ENCODE measurements around the gene RANBP1. TPM values are rescaled to one million over a fixed set of nuclear protein-coding genes. Genes with fewer than 3 reads are reported as not detected.

The RANBP1 gene
- total and polyA plus RNA-seq, 9 of the 15 experiments (the other 6 are each of a cell fraction or from before 2014, with no cell fraction given) = 162 to 2,891 (median 1,289) TPM

DNA sequence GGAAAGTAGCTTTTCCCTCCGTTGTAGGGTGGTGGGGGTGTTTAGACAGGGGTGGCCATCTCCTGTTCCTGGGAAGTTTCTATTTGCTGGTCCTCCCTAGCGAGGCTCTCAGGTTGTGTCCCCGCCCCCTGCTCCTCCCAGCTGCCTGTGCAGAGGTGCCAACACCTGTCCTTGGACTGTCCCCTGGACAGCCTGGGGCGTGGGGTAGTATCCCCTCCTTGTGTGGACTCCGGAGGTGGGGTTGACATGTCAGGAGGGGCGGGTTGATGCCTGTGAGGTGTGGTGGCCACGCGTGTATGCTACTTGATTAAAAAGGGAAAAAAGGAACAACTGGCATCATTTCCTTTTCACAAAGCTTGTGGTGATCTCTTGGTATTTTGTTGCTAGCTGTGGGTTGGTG lies 14.3 kb upstream of the RANBP1 start (continued):
- TF ChIP-seq, protein P1, sequence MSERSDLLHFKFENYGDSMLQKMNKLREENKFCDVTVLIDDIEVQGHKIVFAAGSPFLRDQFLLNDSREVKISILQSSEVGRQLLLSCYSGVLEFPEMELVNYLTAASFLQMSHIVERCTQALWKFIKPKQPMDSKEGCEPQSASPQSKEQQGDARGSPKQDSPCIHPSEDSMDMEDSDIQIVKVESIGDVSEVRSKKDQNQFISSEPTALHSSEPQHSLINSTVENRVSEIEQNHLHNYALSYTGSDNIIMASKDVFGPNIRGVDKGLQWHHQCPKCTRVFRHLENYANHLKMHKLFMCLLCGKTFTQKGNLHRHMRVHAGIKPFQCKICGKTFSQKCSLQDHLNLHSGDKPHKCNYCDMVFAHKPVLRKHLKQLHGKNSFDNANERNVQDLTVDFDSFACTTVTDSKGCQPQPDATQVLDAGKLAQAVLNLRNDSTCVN (CRISPR knock-in tag; IDR thresholded peaks at IDR 0.05) = 0 out of 2 replicates have a peak, but pooled peaks have one; percentile 16
- TF ChIP-seq ZNF707 (CRISPR knock-in tag; conservative IDR thresholded peaks at IDR 0.05) (no peak), EZH2 (IDR thresholded peaks at IDR 0.05; ENCODE audit: borderline replicate concordance, low read depth, low read length) (no peak), NUFIP1 (IDR thresholded peaks at IDR 0.05; ENCODE audit: partially characterized antibody) (no peak)

DNA sequence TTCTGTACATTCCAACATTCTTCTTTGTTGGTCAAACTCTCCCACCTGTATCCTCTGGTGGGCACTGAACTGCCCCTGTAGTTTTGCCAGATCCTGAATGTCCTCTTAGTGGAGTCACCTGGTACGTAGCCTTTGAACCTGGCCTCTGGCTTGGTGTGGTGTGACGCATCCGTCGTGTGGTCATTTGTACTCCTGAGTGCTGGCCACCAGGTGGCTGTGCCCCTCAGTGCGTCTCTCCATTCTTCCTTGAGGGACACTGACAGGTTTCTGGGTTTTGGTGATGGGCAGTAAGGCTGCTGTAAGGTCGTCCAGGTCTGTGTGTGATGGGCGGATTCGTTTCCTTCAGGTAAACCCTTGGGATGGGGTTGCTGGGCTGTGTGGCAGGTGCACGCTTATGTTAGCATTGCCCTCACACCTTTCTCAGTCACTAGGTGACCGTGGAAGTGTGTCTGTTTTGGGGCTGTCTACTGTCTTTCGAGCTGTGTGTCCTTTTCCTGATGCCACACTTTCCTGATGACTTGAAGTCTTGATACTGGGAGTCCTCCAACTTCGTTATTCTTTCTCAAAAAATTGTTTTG lies 13.6 kb upstream of the RANBP1 start:
- H3K79me2 ChIP-seq (ENCODE audit: control insufficient read depth, insufficient read depth, low read length) = peaks cover 65% of the 10 kb centered on the region
- H3K4me2 ChIP-seq (ENCODE audit: insufficient read depth, low read length) = no peak overlapping the region
- H3K4me3 ChIP-seq = no peak overlapping the region
- H3K27ac ChIP-seq (ENCODE audit: extremely low read depth, low read depth, low read length) = no peak overlapping the region
- ATAC-seq = peak; percentile 67
- H3K9me3 ChIP-seq (replicated peaks; ENCODE audit: control insufficient read depth, insufficient read depth, low read depth, low read length) = no peaks in the 10 kb centered on the region
- peak overlapping the region in 1 of 2 experiments; percentile 21; a peak in 1 of 4 replicates for H3K9ac ChIP-seq (ENCODE audit: insufficient read depth in 1 of 2, low read depth in 2 of 2, low read length in 2 of 2)
- no peak for FAIRE-seq
- DNase-seq (ENCODE audit: extremely low read depth in 1 of 4, low spot score in 3 of 4) = peak in 1 of 4 experiments; percentile 71
- no peaks in the 10 kb centered on the region for H3K27me3 ChIP-seq (ENCODE audit: control insufficient read depth in 2 of 2, insufficient read depth in 2 of 2, low read length in 2 of 2)
- peaks cover 94% of the 10 kb centered on the region for H3K36me3 ChIP-seq (ENCODE audit: control insufficient read depth, insufficient read depth, low read length)
- BruUV-seq (replicated peaks) = no TSS peak
- ChIA-PET POLR2A (interaction anchor here (0.6 to 20.7 kb wide), 4 partner anchors 8 to 87 kb away, joined by 3 to 513 read pairs (median 258); partner anchors contain the start of genes RANBP1 and TRMT2A), CTCF (ENCODE audit: low intra/inter-chr PET ratio) (no interaction called here)
- no peak overlapping the region for H2AFZ ChIP-seq (ENCODE audit: low read depth, low read length)
- in situ Hi-C loops (cut with MboI) = no loop called here
- WGBS (ENCODE audit: insufficient coverage, low coverage, missing lambda C conversion rate) = 92% methylated on average over 12 of the region's 12 CpGs
- intact Hi-C loops (cut with micrococcal nuclease) = no loop called here
- H4K20me1 ChIP-seq (replicated peaks; ENCODE audit: control insufficient read depth, insufficient read depth, low read length) = peaks cover 37% of the 10 kb centered on the region
- peaks cover 9% of the 10 kb centered on the region for H3K9me1 ChIP-seq (ENCODE audit: control insufficient read depth, insufficient read depth, low read length)
- H3K4me1 ChIP-seq (replicated peaks in 1 of 2; ENCODE audit: control insufficient read depth in 2 of 2, insufficient read depth in 2 of 2, low read length in 2 of 2) = peaks cover 0 to 13% of the 10 kb centered on the region in 2 experiments; a peak in 2 of 5 replicates
- no peak for TF ChIP-seq MCM3 (IDR thresholded peaks at IDR 0.05)
- TF ChIP-seq, protein P2, sequence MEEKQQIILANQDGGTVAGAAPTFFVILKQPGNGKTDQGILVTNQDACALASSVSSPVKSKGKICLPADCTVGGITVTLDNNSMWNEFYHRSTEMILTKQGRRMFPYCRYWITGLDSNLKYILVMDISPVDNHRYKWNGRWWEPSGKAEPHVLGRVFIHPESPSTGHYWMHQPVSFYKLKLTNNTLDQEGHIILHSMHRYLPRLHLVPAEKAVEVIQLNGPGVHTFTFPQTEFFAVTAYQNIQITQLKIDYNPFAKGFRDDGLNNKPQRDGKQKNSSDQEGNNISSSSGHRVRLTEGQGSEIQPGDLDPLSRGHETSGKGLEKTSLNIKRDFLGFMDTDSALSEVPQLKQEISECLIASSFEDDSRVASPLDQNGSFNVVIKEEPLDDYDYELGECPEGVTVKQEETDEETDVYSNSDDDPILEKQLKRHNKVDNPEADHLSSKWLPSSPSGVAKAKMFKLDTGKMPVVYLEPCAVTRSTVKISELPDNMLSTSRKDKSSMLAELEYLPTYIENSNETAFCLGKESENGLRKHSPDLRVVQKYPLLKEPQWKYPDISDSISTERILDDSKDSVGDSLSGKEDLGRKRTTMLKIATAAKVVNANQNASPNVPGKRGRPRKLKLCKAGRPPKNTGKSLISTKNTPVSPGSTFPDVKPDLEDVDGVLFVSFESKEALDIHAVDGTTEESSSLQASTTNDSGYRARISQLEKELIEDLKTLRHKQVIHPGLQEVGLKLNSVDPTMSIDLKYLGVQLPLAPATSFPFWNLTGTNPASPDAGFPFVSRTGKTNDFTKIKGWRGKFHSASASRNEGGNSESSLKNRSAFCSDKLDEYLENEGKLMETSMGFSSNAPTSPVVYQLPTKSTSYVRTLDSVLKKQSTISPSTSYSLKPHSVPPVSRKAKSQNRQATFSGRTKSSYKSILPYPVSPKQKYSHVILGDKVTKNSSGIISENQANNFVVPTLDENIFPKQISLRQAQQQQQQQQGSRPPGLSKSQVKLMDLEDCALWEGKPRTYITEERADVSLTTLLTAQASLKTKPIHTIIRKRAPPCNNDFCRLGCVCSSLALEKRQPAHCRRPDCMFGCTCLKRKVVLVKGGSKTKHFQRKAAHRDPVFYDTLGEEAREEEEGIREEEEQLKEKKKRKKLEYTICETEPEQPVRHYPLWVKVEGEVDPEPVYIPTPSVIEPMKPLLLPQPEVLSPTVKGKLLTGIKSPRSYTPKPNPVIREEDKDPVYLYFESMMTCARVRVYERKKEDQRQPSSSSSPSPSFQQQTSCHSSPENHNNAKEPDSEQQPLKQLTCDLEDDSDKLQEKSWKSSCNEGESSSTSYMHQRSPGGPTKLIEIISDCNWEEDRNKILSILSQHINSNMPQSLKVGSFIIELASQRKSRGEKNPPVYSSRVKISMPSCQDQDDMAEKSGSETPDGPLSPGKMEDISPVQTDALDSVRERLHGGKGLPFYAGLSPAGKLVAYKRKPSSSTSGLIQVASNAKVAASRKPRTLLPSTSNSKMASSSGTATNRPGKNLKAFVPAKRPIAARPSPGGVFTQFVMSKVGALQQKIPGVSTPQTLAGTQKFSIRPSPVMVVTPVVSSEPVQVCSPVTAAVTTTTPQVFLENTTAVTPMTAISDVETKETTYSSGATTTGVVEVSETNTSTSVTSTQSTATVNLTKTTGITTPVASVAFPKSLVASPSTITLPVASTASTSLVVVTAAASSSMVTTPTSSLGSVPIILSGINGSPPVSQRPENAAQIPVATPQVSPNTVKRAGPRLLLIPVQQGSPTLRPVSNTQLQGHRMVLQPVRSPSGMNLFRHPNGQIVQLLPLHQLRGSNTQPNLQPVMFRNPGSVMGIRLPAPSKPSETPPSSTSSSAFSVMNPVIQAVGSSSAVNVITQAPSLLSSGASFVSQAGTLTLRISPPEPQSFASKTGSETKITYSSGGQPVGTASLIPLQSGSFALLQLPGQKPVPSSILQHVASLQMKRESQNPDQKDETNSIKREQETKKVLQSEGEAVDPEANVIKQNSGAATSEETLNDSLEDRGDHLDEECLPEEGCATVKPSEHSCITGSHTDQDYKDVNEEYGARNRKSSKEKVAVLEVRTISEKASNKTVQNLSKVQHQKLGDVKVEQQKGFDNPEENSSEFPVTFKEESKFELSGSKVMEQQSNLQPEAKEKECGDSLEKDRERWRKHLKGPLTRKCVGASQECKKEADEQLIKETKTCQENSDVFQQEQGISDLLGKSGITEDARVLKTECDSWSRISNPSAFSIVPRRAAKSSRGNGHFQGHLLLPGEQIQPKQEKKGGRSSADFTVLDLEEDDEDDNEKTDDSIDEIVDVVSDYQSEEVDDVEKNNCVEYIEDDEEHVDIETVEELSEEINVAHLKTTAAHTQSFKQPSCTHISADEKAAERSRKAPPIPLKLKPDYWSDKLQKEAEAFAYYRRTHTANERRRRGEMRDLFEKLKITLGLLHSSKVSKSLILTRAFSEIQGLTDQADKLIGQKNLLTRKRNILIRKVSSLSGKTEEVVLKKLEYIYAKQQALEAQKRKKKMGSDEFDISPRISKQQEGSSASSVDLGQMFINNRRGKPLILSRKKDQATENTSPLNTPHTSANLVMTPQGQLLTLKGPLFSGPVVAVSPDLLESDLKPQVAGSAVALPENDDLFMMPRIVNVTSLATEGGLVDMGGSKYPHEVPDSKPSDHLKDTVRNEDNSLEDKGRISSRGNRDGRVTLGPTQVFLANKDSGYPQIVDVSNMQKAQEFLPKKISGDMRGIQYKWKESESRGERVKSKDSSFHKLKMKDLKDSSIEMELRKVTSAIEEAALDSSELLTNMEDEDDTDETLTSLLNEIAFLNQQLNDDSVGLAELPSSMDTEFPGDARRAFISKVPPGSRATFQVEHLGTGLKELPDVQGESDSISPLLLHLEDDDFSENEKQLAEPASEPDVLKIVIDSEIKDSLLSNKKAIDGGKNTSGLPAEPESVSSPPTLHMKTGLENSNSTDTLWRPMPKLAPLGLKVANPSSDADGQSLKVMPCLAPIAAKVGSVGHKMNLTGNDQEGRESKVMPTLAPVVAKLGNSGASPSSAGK (IDR thresholded peaks at IDR 0.05) = no peak

Measured in K562 (cell line).